HG03378 (cell line): ENCODE results near the gene MYT1.

Experiments used
- ATAC-seq: cut with Tn5 transposase; IDR thresholded peaks from one replicate; pipeline ENCODE4 v1.9.1; 2021; ENCODE audit warnings: mild to moderate bottlenecking, moderate library complexity; ENCODE audit not compliant: unreplicated experiment

The MYT1 gene

GRCh38 chr20:64188682-64189529 lies 24.7 kb downstream of the MYT1 start:
- ATAC-seq, result no peak

DNA sequence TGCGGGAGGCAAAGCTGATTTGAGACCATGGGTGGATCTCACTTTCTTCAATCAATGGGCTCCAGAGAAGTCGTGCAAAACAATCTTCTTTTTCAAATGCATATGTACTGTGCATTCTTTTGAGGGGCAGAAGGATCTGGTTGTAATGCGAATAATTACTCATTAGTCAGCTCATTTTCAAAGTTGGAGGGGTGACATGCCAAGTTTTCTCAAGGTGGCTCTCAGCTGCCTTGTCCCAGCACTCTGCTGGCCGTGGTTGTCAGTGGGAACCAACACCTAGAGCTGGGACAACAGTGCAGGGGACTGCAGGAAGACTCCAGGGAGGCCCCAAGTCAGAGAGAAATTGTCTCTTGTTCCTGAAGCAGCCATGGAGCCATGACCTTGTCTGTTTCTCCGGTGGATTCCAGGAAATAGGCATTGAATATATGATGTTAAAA lies 25.3 kb downstream of the MYT1 start:
- ATAC-seq, result no peak

GRCh38 chr20:64189986-64190385 lies 25.7 kb downstream of the MYT1 start:
- no peak for ATAC-seq

DNA sequence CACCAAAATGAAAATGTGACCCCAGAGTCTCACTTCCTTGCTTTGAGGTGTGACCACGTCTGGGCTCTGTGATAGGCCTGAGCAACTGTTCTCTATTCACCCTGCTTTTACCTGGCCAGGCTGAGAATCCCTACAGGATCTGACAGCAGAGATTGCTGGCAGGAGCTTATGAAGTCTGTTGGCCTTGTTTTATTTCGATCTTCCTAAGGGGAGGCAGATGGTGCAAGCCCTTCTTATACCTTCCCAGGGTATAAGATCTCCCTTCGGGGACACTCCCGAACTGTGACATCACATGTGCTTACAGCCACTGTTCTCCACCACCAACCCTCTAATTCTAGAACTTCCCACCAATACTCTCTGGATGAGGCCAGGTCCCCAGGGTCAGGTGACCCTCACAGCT lies 26.8 kb downstream of the MYT1 start:
- no peak for ATAC-seq

DNA sequence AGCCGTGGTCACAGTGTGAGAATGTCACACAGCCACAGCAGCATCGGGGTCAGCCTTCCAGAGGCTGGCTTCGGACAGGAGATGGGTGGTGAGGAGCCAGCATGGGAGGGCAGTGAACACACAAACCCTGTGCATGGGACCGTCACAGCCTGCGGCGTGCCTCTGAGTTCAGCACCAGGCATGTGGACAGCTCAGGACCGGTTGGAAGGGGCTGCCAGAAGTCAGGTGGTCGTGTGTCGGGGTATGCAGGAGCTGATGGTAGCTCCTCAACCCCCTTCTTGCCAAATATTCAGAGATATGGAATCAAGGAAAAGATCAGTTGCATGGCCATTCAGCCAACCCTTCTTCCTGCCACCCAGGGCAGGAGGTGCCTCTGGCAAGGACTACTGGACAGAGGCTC lies 28.2 kb downstream of the MYT1 start:
- no peak for ATAC-seq

- ATAC-seq, result no peak
These were observed 28.8 kb downstream of the MYT1 start for GRCh38 chr20:64193058-64193457.

DNA sequence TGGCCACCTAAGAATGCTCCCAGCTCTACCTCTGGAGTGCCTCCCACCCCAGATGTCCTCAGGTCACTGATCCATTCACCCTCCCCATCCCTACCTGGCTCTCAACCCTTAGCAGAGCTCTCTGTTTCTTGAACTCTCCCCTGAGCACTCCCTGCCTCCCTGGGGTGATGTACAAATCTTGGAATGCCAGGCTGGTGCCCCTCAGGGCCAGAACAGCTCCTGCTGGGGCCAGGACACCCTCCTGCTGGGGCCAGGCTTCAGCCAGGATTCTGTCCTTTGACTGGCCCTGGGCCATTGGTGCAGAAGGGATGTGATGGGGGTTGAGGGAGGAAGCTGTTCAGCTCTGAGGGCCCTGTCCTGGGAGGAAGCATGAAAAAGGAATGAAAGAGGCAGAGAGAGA lies 30.0 kb downstream of the MYT1 start:
- no peak for ATAC-seq

GRCh38 chr20:64196309-64196708 lies 32.1 kb downstream of the MYT1 start:
- ATAC-seq, result no peak

DNA sequence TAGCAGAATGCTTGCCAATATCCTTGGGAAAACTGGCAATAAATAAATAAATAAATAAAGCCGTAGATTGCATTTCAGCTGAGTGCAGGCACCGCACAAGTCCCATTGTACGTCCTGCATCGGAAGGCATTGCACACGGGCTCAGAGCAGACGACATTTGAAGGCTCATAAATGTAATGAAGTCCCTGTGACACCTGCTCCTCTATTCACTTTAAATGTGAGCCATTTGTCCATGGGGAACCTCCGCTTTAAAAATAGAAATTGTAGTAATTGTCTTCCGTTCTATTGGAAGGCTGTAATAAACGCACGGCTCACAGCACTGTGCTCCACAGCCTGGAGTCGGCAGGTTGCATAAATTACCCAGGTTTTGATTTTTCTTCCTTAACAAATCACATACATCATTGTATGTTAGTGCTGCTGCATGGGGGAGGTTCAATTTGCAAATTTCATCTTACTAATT lies 32.6 kb downstream of the MYT1 start:
- no peak for ATAC-seq

GRCh38 chr20:64198347-64198746 lies 34.1 kb downstream of the MYT1 start:
- no peak for ATAC-seq

- ATAC-seq, result no peak
These were observed 35.1 kb downstream of the MYT1 start for GRCh38 chr20:64199395-64199794.

DNA sequence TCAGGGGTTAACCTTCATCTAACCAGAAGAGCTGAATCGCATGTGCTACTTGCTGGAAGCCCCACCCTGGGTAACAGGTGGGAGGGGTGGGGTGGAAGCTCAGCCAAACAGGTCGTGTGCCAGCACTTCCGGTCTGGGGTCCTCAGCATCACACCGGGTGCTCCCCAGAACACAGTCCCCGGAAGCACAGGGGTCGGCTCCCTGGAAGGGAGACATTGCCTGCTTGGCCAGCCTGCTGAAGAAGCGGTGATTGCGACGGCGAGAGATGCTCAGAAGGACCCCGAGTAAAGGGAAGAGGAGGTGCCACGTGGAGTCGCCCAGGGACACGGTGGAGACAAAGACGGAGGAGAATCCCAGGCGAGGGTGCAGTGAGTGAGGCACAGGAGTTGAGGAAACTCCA lies 36.5 kb downstream of the MYT1 start:
- no peak for ATAC-seq

DNA sequence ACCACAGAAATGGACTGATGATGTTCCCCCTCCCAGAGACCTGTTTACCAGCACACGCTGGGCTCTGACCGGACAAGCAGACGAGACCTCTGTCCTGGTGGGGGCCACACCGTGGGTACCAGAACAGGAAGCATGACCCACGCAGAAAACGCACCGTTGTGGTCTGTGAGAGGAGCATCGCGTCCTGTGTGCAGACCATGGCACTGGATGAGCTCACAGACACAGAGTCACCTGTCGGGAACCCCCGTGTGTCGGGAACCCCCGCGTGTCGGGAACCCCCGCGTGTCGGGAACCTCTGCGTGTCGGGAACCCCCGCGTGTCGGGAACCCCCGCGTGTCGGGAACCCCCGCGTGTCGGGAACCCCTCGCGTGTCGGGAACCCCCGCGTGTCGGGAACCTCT lies 37.4 kb downstream of the MYT1 start:
- ATAC-seq, result no peak

DNA sequence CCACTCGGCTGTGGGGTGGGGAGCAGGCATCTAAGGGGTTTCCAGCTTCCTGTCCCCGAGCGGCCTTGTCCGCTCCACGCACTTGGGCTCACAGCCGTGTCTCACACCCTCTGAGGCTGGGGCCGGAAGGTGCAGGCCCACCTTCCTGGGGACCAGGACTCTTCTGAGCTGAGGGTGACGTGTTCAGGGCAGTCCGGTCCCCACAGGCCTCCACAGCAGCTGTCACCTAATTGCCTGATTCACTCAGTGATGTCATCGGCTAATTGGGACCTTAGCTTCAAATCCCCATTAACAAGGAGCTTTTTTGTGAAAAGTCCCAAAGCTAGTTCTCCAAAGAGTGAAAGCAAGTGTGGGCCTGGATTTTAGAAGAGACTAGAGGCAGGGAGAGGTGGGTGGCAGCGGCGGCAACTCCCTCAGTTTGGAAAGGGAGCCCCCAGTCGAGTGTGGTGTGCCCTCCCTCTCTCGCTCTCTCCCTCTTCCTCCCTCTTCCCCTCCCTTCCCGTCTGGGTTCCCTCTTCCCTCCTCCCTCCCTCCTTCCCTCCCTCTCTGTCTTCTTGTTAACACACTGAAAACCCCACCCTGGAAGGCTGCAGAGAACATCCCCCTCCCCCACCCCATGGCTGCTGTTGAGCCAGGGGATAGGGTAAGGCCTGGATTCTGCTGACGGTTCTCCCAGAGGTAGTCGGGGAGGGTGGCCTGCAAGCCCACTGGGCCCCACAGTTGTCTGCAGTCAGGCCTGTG lies 39.0 kb downstream of the MYT1 start:
- ATAC-seq, result no peak

DNA sequence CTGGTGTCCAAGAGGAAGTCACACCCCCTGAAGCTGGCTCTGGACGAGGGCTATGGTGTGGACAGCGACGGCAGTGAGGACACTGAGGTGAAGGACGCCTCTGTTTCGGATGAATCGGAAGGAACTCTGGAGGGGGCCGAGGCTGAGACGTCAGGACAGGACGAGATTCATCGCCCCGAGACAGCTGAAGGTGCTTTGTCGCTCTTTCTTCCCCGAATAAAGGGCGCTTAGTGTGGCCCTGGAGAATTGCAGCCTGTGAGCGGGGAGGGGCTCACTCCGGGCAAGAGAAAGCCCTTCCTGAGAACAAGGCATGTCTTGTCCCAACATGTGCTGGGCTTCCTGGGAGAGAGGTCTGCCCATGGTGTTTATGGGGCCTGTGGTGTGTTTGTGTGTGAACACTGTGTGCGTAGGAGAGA lies 41.4 kb downstream of the MYT1 start:
- ATAC-seq, result no peak

DNA sequence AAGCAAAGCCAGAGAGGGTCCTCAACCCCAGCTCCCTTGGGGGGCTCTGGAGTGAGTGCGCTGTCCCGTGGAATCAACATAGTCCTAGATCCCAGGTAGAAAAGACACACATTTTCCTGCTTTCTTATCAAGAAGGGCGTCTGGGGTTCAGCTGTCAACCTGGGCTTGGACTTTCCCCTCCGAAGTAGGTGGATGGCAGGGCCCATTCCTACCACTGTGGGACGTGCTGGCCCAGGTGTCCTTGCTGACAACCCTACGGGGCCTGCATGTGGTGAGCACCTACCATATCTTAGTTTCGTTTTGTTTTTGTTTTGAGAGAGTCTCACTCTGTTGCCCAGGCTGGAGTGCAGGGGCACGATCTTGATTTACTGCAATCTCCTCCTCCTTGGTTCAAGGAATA lies 42.4 kb downstream of the MYT1 start:
- ATAC-seq, result no peak

DNA sequence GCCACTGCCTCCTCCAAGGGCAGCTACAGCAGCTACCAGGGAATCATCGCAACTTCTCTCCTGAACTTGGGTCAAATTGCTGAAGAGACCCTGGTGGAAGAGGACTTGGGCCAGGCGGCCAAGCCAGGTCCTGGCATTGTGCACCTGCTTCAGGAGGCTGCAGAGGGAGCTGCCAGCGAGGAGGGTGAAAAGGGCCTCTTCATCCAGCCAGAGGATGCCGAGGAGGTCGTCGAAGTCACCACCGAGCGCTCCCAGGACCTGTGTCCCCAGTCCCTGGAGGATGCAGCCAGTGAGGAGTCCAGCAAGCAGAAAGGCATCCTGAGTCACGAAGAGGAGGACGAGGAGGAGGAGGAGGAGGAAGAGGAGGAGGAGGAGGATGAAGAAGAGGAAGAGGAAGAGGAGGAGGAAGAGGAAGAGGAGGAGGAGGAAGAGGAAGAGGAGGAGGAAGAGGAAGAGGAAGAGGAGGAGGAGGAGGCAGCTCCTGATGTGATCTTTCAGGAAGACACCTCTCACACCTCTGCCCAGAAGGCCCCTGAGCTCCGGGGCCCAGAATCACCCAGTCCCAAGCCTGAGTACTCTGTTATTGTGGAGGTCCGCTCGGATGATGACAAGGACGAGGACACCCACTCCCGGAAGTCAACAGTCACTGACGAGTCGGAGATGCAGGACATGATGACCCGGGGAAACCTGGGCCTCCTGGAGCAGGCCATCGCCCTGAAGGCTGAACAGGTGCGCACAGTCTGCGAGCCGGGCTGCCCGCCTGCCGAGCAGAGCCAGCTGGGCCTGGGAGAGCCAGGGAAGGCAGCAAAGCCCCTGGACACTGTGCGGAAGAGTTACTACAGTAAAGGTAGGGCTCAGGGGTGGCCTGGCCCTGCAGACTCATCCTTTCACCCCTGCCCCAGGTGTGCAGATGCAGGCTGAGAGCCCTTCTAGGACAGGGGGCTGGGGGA lies 43.7 kb downstream of the MYT1 start:
- ATAC-seq, result no peak

GRCh38 chr20:64209148-64209547 lies 44.9 kb downstream of the MYT1 start:
- ATAC-seq, result no peak

GRCh38 chr20:64210656-64211369 lies 46.6 kb downstream of the MYT1 start:
- no peak for ATAC-seq

DNA sequence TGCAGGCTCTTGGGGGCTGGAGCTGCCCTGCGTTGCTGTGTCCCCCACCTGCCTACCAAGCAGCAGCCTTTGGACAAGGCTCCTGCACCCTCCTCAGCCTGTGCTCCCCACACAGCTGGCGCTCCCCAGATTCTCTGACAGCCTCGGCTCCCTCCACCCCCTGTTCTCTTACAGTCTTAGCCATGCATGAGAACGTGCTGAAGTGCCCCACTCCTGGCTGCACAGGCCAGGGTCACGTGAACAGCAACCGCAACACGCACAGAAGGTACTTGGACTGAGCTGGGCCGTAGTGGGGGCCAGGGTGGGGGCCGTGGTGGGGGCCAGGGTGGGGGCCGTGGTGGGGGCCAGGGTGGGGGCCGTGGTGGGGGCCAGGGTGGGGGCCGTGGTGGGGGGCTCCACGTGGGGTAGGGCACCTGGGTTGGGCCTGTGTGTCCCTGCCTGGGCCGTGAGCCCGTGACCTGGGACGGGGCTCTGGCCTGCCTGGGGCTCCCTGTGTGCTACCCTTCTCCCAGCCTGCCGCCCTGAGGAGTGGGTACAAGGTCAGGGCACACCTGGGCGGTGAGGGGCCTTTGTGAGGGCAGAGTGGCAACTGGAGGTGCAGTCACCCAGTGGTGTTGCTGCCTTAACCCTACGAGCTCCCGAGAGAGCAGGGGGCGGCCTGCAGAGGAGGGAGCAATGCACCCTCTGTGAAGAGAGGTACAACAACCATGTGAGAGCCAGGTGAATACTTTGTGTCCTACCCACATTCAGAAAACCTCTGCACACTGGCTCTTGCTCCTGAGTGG lies 47.8 kb downstream of the MYT1 start:
- no peak for ATAC-seq
